Activated CD8-positive, alpha-beta memory T cell treated with anti-CD3 and anti-CD28 coated beads, Interleukin-2, amount 10 ng/mL, durations not matched to agents 7 days and 5 days (primary cell): Measurements from ENCODE around the gene RALBP1. TPM values are rescaled to one million over a fixed set of nuclear protein-coding genes. Genes with fewer than 3 reads are reported as not detected.
A peak's percentile ranks its signal among the peaks of the same experiment; 100 is the strongest.
"Not testable (repeated sequence)": the region's sequence is repeated elsewhere in the genome, so short reads cannot be mapped to it uniquely, and the experiment has no call there.

Experiments used
- ATAC-seq: fragments of 150-1000 bp; cut with Tn5 transposase; one replicate; pipeline ENCODE4 v1.10.0; 2021; ENCODE audit warnings: moderate library complexity
- CTCF ChIA-PET: fragments of 350-600 bp; sonication (Branson Sonifier 250); formaldehyde crosslinking; loops from one replicate; lab custom pipeline; 2021; ENCODE audit warnings: antibody characterized with exemption; lab: Charles Lee
- DNase-seq: peaks from one replicate; pipeline ENCODE4 v3.0.0-alpha.2; 2020
- H3K27ac Mint-ChIP-seq: one replicate; pipeline ENCODE4 v1.8.0; 2021; ENCODE audit warnings: mild to moderate bottlenecking, mixed read lengths
- H3K27me3 Mint-ChIP-seq: one replicate; pipeline ENCODE4 v1.8.0; 2021; ENCODE audit warnings: mixed read lengths
- H3K36me3 Mint-ChIP-seq: one replicate; pipeline ENCODE4 v1.8.0; 2021; ENCODE audit warnings: mild to moderate bottlenecking, mixed read lengths
- H3K4me1 Mint-ChIP-seq: one replicate; pipeline ENCODE4 v1.8.0; 2021; ENCODE audit warnings: mixed read lengths
- H3K4me3 Mint-ChIP-seq: one replicate; pipeline ENCODE4 v1.8.0; 2021; ENCODE audit warnings: mild to moderate bottlenecking, moderate library complexity, mixed read lengths
- H3K9me3 Mint-ChIP-seq: one replicate; pipeline ENCODE4 v1.8.0; 2022; ENCODE audit warnings: low read depth, mixed read lengths
- total RNA-seq, 2 experiments: library from RNA; stranded (reverse); gene quantifications; one replicate each; pipeline ENCODE4 v1.2.3, GENCODE V29; 2021

Gene RALBP1
- total RNA-seq, 2 experiments from 2014 or later = 55.1 to 57.2 TPM

DNA sequence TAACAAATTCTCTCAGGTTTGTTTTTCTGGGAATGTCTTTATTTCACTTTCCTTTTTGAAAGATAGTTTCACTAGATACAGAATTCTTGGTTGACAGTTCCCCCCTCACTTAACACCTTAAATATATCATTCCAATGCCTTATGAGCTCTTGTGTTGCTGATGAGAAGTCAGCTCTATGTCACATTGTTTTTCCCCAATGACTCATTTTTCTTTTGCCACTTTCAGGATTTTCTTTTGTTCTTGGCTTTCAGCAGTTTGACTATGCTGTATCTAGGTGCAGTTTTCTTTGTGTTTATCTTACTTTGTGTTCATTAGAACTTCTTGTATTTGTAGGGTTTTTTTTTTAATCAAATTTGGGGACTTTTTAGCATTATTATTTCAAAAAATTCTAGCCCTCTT lies 5.6 kb upstream of the RALBP1 start:
- peaks cover 8% of the 10 kb centered on the region for H3K4me1 Mint-ChIP-seq
- H3K27me3 Mint-ChIP-seq = peaks cover 26% of the 10 kb centered on the region
- DNase-seq (no peak), ATAC-seq (no peak)
- H3K27ac Mint-ChIP-seq = no peak overlapping the region
- H3K4me3 Mint-ChIP-seq = no peak overlapping the region
- peaks cover 17% of the 10 kb centered on the region for H3K9me3 Mint-ChIP-seq
- CTCF ChIA-PET = no interaction called here
- peaks cover 2% of the 10 kb centered on the region for H3K36me3 Mint-ChIP-seq

DNA sequence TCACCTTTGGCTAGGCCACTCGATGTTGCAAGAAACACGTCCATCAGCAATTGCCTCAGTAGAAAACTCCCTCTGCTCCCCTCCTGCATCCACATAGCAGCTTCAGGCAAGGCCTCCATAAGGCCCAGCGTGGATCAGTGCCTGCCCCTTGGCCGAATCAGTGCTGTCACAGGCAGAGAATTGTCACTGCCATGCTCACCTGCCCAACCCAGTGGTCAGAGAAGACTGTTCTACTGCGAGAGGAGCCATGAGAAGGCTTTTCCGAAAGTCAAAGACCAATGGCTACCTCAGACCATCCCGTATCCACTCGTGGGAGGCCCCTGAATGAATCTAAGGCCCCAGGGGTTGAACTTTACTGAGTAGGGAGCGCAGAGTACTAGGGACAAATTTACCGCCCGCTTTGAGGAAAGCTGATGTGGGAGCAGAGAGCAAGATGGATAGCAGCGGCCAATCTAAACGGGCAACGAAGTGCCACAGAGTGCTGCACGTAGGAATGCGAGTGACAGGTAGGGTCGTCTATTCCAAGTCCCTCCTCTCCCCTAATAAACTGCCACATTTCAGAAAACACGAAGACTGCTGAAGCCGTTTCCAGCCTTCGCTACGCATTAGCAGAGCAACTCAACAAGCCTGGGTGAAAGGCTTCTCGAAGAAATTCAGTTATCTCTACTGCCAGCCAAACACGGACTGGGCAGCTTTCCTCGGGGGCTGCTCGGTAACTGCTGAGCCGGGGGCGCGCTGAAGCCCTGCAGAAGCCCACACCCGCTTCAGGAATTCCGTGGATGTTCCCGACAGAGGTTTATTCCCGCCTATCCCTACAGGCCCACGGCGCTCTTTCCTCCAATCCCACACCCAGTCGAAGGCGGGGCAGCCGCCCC lies 968 bp upstream of the RALBP1 start:
- CTCF ChIA-PET = no interaction called here
- Mint-ChIP-seq H3K27ac (peak overlapping the region; percentile 93), H3K36me3 (peaks cover 17% of the 10 kb centered on the region), H3K27me3 (peaks cover 21% of the 10 kb centered on the region), H3K9me3 (peaks cover 5% of the 10 kb centered on the region), H3K4me3 (peak overlapping the region; percentile 80), H3K4me1 (peaks cover 22% of the 10 kb centered on the region)
- peak; percentile 16 for ATAC-seq
- peak; percentile 43 for DNase-seq

DNA sequence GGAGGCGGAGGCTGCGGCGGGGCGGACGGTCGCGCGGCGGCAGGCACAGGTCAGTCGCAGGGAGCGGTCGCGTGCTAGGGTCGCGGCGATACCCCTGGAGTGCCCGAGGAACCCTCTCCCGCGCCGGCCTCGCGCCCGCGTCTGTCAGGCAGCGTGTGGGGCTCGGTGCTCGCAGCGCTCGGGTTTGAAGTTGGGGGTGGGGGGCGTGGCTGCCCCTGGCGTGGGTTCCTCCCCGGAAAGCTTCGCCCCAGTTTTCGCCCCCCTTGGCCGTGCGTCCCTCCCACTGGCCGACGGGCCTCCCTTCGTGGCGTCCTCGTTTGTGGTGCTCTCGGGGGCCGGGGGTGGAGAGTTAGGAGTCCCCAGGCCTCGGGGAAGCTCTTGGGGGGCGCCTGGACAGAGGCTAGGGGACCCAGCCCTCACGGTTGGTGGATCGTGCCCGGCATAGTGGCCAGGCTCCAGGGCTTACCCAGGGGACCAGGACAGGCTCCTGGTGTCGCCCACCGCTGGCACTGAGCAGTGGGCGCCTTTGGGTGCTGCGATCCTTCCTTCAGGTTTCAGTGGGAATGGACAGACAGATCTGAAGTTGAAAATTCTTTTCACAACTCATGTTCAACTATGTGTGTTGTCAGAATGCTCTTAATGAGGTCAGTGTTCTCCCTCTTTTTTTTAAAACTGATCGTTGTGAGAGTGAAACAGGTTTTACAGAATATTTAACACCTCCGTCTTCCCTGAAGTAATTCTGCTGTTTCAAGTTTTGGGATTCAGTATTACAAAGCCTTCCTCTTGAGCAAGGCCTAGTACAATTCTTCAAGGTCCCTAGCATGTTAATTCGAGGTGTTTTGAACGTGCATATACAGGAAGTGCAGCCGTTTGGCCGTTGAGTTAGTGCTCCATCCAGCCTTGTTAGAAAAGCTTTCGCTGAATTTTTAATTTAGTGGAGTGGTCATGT lies 604 bp downstream of the RALBP1 start:
- peak overlapping the region; percentile 93 for H3K27ac Mint-ChIP-seq
- H3K36me3 Mint-ChIP-seq = peaks cover 27% of the 10 kb centered on the region
- CTCF ChIA-PET = interaction anchor here (2.8 kb wide), 1 partner anchor 40 kb away, joined by 9 read pairs; no protein-coding TSS in a partner anchor
- H3K4me3 Mint-ChIP-seq = peak overlapping the region; percentile 80
- peaks cover 25% of the 10 kb centered on the region for H3K4me1 Mint-ChIP-seq
- DNase-seq = peak; percentile 81
- peak; percentile 32 for ATAC-seq
- no peaks in the 10 kb centered on the region for H3K9me3 Mint-ChIP-seq
- peaks cover 17% of the 10 kb centered on the region for H3K27me3 Mint-ChIP-seq

DNA sequence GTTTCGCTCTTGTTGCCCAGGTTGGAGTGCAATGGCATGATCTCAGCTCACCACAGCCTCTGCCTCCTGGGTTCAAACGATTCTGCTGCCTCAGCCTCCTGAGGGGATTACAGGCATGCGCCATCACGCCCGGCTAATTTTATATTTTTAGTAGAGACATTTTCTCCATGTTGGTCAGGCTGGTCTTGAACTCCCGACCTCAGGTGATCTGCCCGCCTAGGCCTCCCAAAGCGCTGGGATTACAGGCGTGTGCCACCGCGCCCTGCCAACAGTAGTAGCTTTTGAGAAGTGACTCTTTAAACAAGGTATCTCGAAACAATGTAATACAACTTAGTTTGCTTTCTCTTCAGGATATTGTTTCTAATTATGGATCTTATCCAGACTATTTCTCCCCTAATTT lies 1.6 kb downstream of the RALBP1 start:
- not testable (repeated sequence) for ATAC-seq, DNase-seq, H3K9me3 Mint-ChIP-seq
- CTCF ChIA-PET = interaction anchor here (2.8 kb wide), 1 partner anchor 39 kb away, joined by 9 read pairs; no protein-coding TSS in a partner anchor
- Mint-ChIP-seq H3K4me1 (peaks cover 25% of the 10 kb centered on the region), H3K36me3 (peaks cover 30% of the 10 kb centered on the region), H3K27ac (peak overlapping the region; percentile 91), H3K4me3 (peak overlapping the region; percentile 80), H3K27me3 (peaks cover 11% of the 10 kb centered on the region)

DNA sequence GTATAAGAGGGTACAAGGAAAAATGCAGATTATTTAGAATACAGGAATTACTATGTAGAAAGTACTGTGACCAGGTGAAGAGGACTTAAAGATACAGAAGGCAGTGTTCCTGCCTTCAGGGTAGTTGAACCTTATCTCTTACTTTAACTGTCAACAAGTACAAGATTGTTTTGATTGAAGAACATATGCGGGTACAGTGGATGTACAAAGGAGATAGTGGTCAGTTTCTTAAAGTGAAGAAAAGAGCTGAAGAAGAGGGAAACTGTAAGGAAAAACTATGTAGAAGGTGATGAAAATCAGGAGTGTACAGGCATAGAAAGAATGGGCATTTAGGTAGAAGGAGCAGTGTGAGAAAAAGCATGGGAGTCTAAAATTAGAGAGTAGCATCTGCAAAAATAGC lies 2.2 kb downstream of the RALBP1 start:
- peaks cover 6% of the 10 kb centered on the region for H3K27me3 Mint-ChIP-seq
- peaks cover 25% of the 10 kb centered on the region for H3K4me1 Mint-ChIP-seq
- H3K36me3 Mint-ChIP-seq = peaks cover 30% of the 10 kb centered on the region
- H3K4me3 Mint-ChIP-seq = peak overlapping the region; percentile 80
- peak overlapping the region; percentile 91 for H3K27ac Mint-ChIP-seq
- ATAC-seq (no peak), DNase-seq (no peak)
- H3K9me3 Mint-ChIP-seq = no peaks in the 10 kb centered on the region
- CTCF ChIA-PET = interaction anchor here (2.8 kb wide), 1 partner anchor 39 kb away, joined by 9 read pairs; no protein-coding TSS in a partner anchor

DNA sequence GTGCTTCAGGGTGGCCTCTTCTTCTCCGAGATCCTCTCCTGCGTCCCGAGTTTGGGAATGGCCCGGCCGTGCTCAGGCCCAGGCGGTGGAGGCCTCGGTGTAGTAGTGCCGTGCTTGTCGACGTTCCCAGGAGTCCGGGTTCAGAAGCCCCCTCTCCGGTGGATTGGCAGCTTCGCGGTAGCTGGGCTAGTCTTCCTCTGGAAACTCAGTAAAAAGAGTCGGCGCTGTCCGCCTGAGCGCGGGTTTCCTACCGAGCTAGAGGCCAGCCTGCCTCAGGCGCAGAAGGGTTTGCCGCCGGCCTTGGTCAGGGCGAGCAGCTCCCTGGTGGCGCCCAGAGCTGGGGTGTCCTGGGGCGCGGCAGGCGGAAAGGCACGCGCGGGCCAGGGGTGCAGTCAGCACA lies 3.2 kb downstream of the RALBP1 start:
- no peak for ATAC-seq
- Mint-ChIP-seq H3K27me3 (no peaks in the 10 kb centered on the region), H3K36me3 (peaks cover 38% of the 10 kb centered on the region), H3K27ac (no peak overlapping the region), H3K4me3 (no peak overlapping the region), H3K4me1 (peaks cover 25% of the 10 kb centered on the region), H3K9me3 (no peaks in the 10 kb centered on the region)
- CTCF ChIA-PET = no interaction called here
- DNase-seq = no peak

DNA sequence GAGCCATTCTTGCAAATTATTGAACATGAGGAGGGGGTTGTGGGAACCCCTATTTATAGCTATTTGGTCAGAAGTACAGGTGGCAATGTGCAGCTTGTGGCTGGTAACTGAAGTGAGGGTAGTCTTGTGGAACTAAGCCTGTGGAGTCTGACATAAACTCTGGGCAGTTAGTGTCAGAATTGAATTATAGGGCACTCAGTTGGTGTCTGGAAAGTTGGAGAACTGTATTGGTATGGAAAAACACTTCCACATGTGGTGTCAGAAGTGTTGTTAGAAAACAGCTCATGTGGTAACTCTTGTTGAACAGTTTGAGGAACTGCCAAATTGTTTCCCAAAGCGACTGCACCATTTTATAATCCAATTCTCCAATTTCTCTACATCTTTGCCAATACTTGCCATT lies 7.5 kb downstream of the RALBP1 start:
- peaks cover 49% of the 10 kb centered on the region for H3K36me3 Mint-ChIP-seq
- H3K4me3 Mint-ChIP-seq = no peak overlapping the region
- DNase-seq (no peak), ATAC-seq (no peak)
- H3K27ac Mint-ChIP-seq = no peak overlapping the region
- no peaks in the 10 kb centered on the region for H3K27me3 Mint-ChIP-seq
- peaks cover 10% of the 10 kb centered on the region for H3K4me1 Mint-ChIP-seq
- CTCF ChIA-PET = no interaction called here
- peaks cover 3% of the 10 kb centered on the region for H3K9me3 Mint-ChIP-seq

DNA sequence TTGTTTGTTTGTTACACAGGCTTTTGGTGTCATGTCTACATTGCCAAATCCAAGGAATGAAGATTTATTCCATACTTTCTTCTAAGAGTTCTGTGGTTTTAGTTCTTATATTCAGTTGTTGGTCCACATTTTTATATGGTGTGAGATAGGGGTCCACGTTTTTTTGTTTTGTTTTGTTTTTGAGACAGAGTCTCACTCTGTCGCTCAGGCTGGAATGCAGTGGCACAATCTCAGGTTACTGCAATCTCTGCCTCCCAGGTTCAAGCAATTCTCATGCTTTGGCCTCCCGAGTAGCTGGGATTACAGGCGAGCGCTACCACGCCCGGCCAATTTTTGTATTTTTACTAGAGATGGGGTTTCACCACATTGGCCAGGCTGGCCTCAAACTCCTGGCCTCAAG lies 8.2 kb downstream of the RALBP1 start:
- no peak for ATAC-seq

DNA sequence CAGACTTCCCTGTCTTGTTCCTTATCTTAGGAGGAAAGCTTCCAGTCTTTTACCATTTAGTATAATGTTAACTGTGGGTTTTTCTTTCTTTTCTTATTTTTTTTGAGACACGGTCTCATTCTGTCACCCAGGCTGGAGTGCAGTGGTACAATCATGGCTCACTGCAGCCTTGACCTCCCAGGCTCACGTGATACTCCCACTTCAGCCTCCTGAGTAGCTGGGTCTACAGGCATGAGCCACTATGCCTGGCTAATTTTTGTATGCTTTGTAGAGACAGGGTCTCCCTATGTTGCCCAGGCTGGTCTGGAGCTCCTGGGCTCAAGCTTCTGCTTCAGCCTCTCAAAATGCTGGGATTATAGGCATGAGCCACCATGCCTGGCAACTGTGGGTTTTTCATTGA lies 9.5 kb downstream of the RALBP1 start:
- H3K27ac Mint-ChIP-seq, H3K4me3 Mint-ChIP-seq, ATAC-seq, H3K27me3 Mint-ChIP-seq, CTCF ChIA-PET, DNase-seq, H3K9me3 Mint-ChIP-seq, H3K4me1 Mint-ChIP-seq: not testable (repeated sequence)
- H3K36me3 Mint-ChIP-seq = peaks cover 42% of the 10 kb centered on the region

More for the DNA sequence above, 8.2 kb downstream of the RALBP1 start:
- CTCF ChIA-PET = no interaction called here
- Mint-ChIP-seq H3K9me3 (peaks cover 7% of the 10 kb centered on the region), H3K4me1 (peaks cover 10% of the 10 kb centered on the region), H3K27me3 (no peaks in the 10 kb centered on the region), H3K27ac (no peak overlapping the region), H3K4me3 (no peak overlapping the region), H3K36me3 (peaks cover 47% of the 10 kb centered on the region)
- no peak for DNase-seq

DNA sequence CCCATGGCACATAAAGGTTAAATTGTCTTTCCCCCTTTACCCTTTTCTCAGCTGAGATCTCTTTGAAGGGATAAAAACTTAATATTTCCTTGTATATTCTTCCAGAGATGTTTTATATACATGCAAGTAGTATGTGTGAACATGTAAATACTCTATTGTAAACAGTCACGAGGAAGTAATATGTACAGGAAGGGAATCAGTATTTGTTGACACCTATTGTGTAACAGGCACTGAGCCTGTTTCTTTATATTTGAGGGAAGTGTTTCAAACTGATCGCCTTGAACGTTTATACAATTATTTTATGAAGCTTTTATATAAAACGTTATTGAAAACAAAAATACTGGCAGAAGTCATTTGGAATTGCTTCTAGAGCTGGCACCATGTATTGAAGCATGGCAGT lies 13.2 kb downstream of the RALBP1 start:
- CTCF ChIA-PET = interaction anchor here (2.0 kb wide), 1 partner anchor 29 kb away, joined by 8 read pairs; no protein-coding TSS in a partner anchor
- no peaks in the 10 kb centered on the region for H3K27me3 Mint-ChIP-seq
- no peak for DNase-seq
- no peak overlapping the region for H3K4me3 Mint-ChIP-seq
- ATAC-seq = no peak
- H3K27ac Mint-ChIP-seq = no peak overlapping the region
- H3K4me1 Mint-ChIP-seq = peaks cover 14% of the 10 kb centered on the region
- peaks cover 44% of the 10 kb centered on the region for H3K36me3 Mint-ChIP-seq
- peaks cover 7% of the 10 kb centered on the region for H3K9me3 Mint-ChIP-seq

DNA sequence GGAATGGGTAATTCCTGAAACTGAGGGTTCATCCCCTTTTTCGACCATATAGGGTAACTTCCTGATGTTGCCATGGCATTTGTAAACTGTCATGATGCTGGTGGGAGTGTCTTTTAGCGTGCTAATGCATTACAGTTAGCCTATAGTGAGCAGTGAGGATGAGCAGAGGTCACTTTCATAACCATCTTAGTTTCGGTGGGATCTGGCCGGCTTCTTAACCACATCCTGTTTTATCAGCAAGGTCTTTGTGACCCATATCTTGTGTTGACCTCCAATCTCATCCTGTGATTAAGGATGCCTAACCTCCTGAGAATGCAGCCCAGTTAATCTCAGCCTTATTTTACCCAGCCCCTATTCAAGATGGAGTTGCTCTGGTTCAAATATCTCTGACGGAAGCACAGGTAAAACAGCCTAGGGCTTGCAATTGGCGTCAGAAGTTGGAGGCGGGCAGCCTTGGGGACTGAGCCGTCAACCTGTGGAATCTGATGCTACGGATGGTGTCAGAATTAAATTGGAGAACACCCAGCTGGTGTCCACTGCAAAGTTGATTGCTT lies 19.5 kb downstream of the RALBP1 start:
- ATAC-seq = peak; percentile 89
- Mint-ChIP-seq H3K36me3 (peaks cover 29% of the 10 kb centered on the region), H3K4me3 (no peak overlapping the region), H3K4me1 (peaks cover 33% of the 10 kb centered on the region), H3K27ac (peak overlapping the region; percentile 54), H3K27me3 (no peaks in the 10 kb centered on the region), H3K9me3 (no peaks in the 10 kb centered on the region)
- CTCF ChIA-PET = interaction anchor here (2.7 kb wide), 1 partner anchor 22 kb away, joined by 6 read pairs; no protein-coding TSS in a partner anchor
- peak; percentile 72 for DNase-seq

DNA sequence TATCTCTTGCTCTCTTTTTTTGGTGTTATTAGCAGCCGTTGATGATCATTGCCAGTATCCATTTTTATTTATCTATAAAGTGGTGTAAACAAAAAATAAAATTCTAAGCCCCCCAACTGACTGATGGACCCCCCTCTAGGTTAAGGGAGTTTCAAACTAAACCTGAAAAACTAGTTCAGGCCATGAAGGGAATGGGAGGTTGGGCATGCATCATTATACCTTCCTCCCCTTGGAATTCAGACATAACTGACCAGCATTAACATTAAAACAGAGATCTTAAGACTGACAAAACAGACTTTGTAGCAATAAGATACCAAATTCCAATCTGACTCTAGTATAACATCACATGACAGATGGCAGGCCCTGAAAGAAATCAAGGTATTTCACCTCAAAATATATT lies 20.2 kb downstream of the RALBP1 start:
- ATAC-seq (no peak), DNase-seq (no peak)
- no peaks in the 10 kb centered on the region for H3K27me3 Mint-ChIP-seq
- no peaks in the 10 kb centered on the region for H3K9me3 Mint-ChIP-seq
- peaks cover 33% of the 10 kb centered on the region for H3K4me1 Mint-ChIP-seq
- CTCF ChIA-PET = interaction anchor here (2.7 kb wide), 1 partner anchor 21 kb away, joined by 6 read pairs; no protein-coding TSS in a partner anchor
- no peak overlapping the region for H3K27ac Mint-ChIP-seq
- H3K4me3 Mint-ChIP-seq = no peak overlapping the region
- H3K36me3 Mint-ChIP-seq = peaks cover 33% of the 10 kb centered on the region
